Measurements from ENCODE around the gene PDE8A. TPM values are rescaled to one million over a fixed set of nuclear protein-coding genes. Genes with fewer than 3 reads are reported as not detected.
A peak's percentile ranks its signal among the peaks of the same experiment; 100 is the strongest.
"Not testable (repeated sequence)": the region's sequence is repeated elsewhere in the genome, so short reads cannot be mapped to it uniquely, and the experiment has no call there.

The PDE8A gene
- total and polyA plus RNA-seq, 4 donors: 11.2 to 47.5 (median 16.6) TPM

DNA sequence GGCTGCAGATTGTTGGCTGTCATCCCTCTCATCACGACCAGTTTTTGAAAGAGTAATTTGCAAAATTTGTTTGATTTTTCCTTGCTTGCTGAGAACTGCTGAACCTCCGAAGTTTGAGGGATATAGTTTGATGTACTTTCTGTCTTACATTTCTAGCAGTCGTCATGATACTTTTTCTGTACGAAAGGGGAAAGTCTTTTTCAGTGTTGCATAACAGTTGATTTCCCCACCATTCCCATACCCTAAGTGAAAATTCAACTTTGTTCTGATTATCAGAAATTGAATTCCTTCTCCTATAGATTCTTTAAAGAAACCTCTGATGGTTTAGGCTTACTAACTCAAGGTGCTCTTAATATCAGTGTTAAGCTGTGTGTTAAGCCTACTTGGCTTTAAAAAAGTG lies 1.6 kb downstream of the PDE8A start:
- Histone ChIP-seq H3K27me3 (ENCODE audit: control insufficient read depth in 4 of 4, insufficient read depth in 4 of 4, low read length in 3 of 4) (no peaks in the 10 kb centered on the region), H3K36me3 (ENCODE audit: control insufficient read depth in 4 of 4, insufficient read depth in 3 of 4, low read depth in 1 of 4, low read length in 3 of 4) (no peaks in the 10 kb centered on the region), H3K27ac (ENCODE audit: low read depth in 1 of 2, low read length in 2 of 2) (peak overlapping the region; percentile 90 to 95), H3K9me3 (ENCODE audit: control insufficient read depth in 4 of 4, low read length in 3 of 4) (no peaks in the 10 kb centered on the region), H3K9ac (ENCODE audit: low read depth in 1 of 2, low read length in 2 of 2) (peak overlapping the region; percentile 77 to 91), H3K4me3 (ENCODE audit: low read depth in 1 of 3, low read length in 3 of 3) (peak overlapping the region; percentile 50 to 91 (median 81)), H3K4me1 (ENCODE audit: control insufficient read depth in 4 of 4, insufficient read depth in 4 of 4, low read length in 3 of 4) (peaks cover 6 to 34% (median 22%) of the 10 kb centered on the region in 4 donors)
- WGBS: 9% methylated on average over 4 of the region's 4 CpGs
- TF ChIP-seq HNF4A (conservative IDR thresholded peaks at IDR 0.05) (peak in 1 of 2 donors; percentile 28), ATF3 (IDR thresholded peaks at IDR 0.05) (no peak), RXRA (IDR thresholded peaks at IDR 0.05) (peak in 1 of 2 donors; percentile 8)
- no peak for DNase-seq (ENCODE audit: low spot score)

DNA sequence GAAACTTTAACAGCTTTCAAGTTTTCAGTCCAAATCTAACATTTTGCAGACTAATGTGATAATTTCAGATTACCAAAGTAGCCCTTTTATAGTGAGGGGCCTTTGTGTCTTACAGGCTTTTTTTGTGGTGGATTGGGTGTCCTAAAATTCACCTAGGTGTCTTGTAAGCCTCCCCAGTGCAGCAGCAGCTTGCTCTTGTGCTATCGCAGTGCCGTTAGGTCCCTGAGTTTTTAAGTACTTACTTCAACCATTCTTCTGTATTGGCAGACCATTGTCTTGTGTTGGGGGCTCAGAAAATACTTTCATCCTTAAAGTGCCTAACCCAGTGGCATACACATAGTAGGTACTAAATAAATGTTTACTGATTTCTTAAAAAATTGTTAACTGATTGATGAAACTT lies 2.1 kb downstream of the PDE8A start:
- TF ChIP-seq EGR1 (IDR thresholded peaks at IDR 0.05; ENCODE audit: low read depth in 2 of 2): no peak
- no peak for TF ChIP-seq SP1 (IDR thresholded peaks at IDR 0.05)
- Histone ChIP-seq H3K4me1 (ENCODE audit: control insufficient read depth in 4 of 4, insufficient read depth in 4 of 4, low read length in 3 of 4) (peaks cover 6 to 34% (median 22%) of the 10 kb centered on the region in 4 donors), H3K27me3 (ENCODE audit: control insufficient read depth in 4 of 4, insufficient read depth in 4 of 4, low read length in 3 of 4) (no peaks in the 10 kb centered on the region), H3K27ac (ENCODE audit: low read depth in 1 of 2, low read length in 2 of 2) (peak overlapping the region; percentile 90 to 95), H3K9me3 (ENCODE audit: control insufficient read depth in 4 of 4, low read length in 3 of 4) (no peaks in the 10 kb centered on the region), H3K4me3 (ENCODE audit: low read depth in 1 of 3, low read length in 3 of 3) (peak overlapping the region; percentile 50 to 91 (median 81)), H3K9ac (ENCODE audit: low read depth in 1 of 2, low read length in 2 of 2) (peak overlapping the region; percentile 77 to 91), H3K36me3 (ENCODE audit: control insufficient read depth in 4 of 4, insufficient read depth in 3 of 4, low read depth in 1 of 4, low read length in 3 of 4) (no peaks in the 10 kb centered on the region)
- no peak for DNase-seq (ENCODE audit: low spot score)
- 9% methylated on average over 2 of the region's 2 CpGs for WGBS

DNA sequence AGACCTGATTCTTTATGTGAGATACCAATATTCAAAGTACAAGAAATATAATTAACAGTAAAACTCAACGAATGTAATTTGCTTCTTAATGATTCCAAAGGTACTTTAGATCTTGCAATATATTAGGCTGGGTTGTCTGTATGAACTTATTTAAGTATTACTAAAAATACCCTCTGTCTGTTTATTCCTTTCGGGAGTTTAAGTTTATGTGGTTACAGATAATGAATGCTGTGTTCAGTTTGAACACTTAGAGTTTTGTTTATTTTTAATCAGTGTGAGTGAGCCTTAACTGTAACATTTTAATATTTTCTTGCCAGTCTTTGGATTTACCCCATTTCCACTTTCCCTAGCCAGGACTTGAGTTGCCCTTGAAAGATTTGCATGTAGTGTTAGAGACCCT lies 3.5 kb downstream of the PDE8A start:
- Histone ChIP-seq H3K27me3 (ENCODE audit: control insufficient read depth in 4 of 4, insufficient read depth in 4 of 4, low read length in 3 of 4) (no peaks in the 10 kb centered on the region), H3K4me1 (ENCODE audit: control insufficient read depth in 4 of 4, insufficient read depth in 4 of 4, low read length in 3 of 4) (peaks cover 3 to 26% (median 17%) of the 10 kb centered on the region in 4 donors), H3K27ac (ENCODE audit: low read depth in 1 of 2, low read length in 2 of 2) (no peak overlapping the region), H3K4me3 (ENCODE audit: low read depth in 1 of 3, low read length in 3 of 3) (no peak overlapping the region), H3K9ac (ENCODE audit: low read depth in 1 of 2, low read length in 2 of 2) (no peak overlapping the region), H3K36me3 (ENCODE audit: control insufficient read depth in 4 of 4, insufficient read depth in 3 of 4, low read depth in 1 of 4, low read length in 3 of 4) (no peaks in the 10 kb centered on the region), H3K9me3 (ENCODE audit: control insufficient read depth in 4 of 4, low read length in 3 of 4) (no peaks in the 10 kb centered on the region)
- no peak for DNase-seq (ENCODE audit: low spot score)
- TF ChIP-seq RAD21 (IDR thresholded peaks at IDR 0.05): no peak
- WGBS: 68% methylated on average over 2 of the region's 2 CpGs

GRCh38 chr15:84987351-84987750 lies 5.7 kb downstream of the PDE8A start:
- H3K9ac ChIP-seq (ENCODE audit: low read depth in 1 of 2, low read length in 2 of 2); H3K27ac ChIP-seq (ENCODE audit: low read depth in 1 of 2, low read length in 2 of 2); H3K9me3 ChIP-seq (ENCODE audit: control insufficient read depth in 4 of 4, low read length in 3 of 4); H3K27me3 ChIP-seq (ENCODE audit: control insufficient read depth in 4 of 4, insufficient read depth in 4 of 4, low read length in 3 of 4); H3K36me3 ChIP-seq (ENCODE audit: control insufficient read depth in 4 of 4, insufficient read depth in 3 of 4, low read depth in 1 of 4, low read length in 3 of 4); H3K4me3 ChIP-seq (ENCODE audit: low read depth in 1 of 3, low read length in 3 of 3); DNase-seq (ENCODE audit: low spot score): not testable (repeated sequence)
- peaks cover 5 to 33% (median 19%) of the 10 kb centered on the region in 4 donors for H3K4me1 ChIP-seq (ENCODE audit: control insufficient read depth in 4 of 4, insufficient read depth in 4 of 4, low read length in 3 of 4)
- 98% methylated on average over 9 of the region's 9 CpGs for WGBS

GRCh38 chr15:84987949-84988624 lies 6.4 kb downstream of the PDE8A start:
- DNase-seq (ENCODE audit: low spot score): no peak
- H3K36me3 ChIP-seq (ENCODE audit: control insufficient read depth in 4 of 4, insufficient read depth in 3 of 4, low read depth in 1 of 4, low read length in 3 of 4): no peaks in the 10 kb centered on the region
- H3K27ac ChIP-seq (ENCODE audit: low read depth in 1 of 2, low read length in 2 of 2): no peak overlapping the region
- H3K9ac ChIP-seq (ENCODE audit: low read depth in 1 of 2, low read length in 2 of 2): no peak overlapping the region
- H3K27me3 ChIP-seq (ENCODE audit: control insufficient read depth in 4 of 4, insufficient read depth in 4 of 4, low read length in 3 of 4): no peaks in the 10 kb centered on the region
- H3K4me1 ChIP-seq (ENCODE audit: control insufficient read depth in 4 of 4, insufficient read depth in 4 of 4, low read length in 3 of 4): peaks cover 7 to 32% (median 20%) of the 10 kb centered on the region in 4 donors
- 86% methylated on average over 3 of the region's 3 CpGs for WGBS
- no peak overlapping the region for H3K4me3 ChIP-seq (ENCODE audit: low read depth in 1 of 3, low read length in 3 of 3)
- no peaks in the 10 kb centered on the region for H3K9me3 ChIP-seq (ENCODE audit: control insufficient read depth in 4 of 4, low read length in 3 of 4)
- no peak for TF ChIP-seq NR2F2 (IDR thresholded peaks at IDR 0.05)
- no peak for TF ChIP-seq ATF3 (IDR thresholded peaks at IDR 0.05)
- TF ChIP-seq ZBTB33 (IDR thresholded peaks at IDR 0.05): no peak
- TF ChIP-seq SP1 (IDR thresholded peaks at IDR 0.05): no peak
- no peak for TF ChIP-seq EGR1 (IDR thresholded peaks at IDR 0.05; ENCODE audit: low read depth in 2 of 2)
- TF ChIP-seq, protein P1, sequence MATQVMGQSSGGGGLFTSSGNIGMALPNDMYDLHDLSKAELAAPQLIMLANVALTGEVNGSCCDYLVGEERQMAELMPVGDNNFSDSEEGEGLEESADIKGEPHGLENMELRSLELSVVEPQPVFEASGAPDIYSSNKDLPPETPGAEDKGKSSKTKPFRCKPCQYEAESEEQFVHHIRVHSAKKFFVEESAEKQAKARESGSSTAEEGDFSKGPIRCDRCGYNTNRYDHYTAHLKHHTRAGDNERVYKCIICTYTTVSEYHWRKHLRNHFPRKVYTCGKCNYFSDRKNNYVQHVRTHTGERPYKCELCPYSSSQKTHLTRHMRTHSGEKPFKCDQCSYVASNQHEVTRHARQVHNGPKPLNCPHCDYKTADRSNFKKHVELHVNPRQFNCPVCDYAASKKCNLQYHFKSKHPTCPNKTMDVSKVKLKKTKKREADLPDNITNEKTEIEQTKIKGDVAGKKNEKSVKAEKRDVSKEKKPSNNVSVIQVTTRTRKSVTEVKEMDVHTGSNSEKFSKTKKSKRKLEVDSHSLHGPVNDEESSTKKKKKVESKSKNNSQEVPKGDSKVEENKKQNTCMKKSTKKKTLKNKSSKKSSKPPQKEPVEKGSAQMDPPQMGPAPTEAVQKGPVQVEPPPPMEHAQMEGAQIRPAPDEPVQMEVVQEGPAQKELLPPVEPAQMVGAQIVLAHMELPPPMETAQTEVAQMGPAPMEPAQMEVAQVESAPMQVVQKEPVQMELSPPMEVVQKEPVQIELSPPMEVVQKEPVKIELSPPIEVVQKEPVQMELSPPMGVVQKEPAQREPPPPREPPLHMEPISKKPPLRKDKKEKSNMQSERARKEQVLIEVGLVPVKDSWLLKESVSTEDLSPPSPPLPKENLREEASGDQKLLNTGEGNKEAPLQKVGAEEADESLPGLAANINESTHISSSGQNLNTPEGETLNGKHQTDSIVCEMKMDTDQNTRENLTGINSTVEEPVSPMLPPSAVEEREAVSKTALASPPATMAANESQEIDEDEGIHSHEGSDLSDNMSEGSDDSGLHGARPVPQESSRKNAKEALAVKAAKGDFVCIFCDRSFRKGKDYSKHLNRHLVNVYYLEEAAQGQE (IDR thresholded peaks at IDR 0.05): no peak
- TF ChIP-seq FOXA2 (IDR thresholded peaks at IDR 0.05): no peak
- no peak for TF ChIP-seq GABPA (IDR thresholded peaks at IDR 0.05 in 1 of 2, conservative IDR thresholded peaks at IDR 0.05 in 1 of 2)
